Dorsolateral prefrontal cortex (tissue), 118 donors: ENCODE measurements around the gene PKN1. TPM values are rescaled to one million over a fixed set of nuclear protein-coding genes. Genes with fewer than 3 reads are reported as not detected.

ENCODE experiments used
- total RNA-seq, 120 experiments: library from RNA; stranded (reverse); gene quantifications; one replicate each; pipeline versions ENCODE4 v1.2.3 to v1.2.4, GENCODE V29; 2022

The PKN1 gene
- total RNA-seq, 120 experiments from 2014 or later = 45.9 to 129 (median 73.3) TPM

Other genes with a start within 250 kb of the PKN1 start
- gene ADGRL1, start 227.1 kb upstream of the PKN1 start, total RNA-seq = 100 to 1,000 TPM in 119 of 120 experiments, 10 to 100 TPM in 1; 90.1 to 295 (median 174) TPM
- 10 to 100 TPM in 67 of 120 experiments, 1 to 10 TPM in 53; 3.9 to 39.0 (median 10.7) TPM for gene ADGRE5, start 51.9 kb upstream of the PKN1 start, total RNA-seq
- gene DDX39A, start 14.0 kb upstream of the PKN1 start, total RNA-seq = 10 to 100 TPM; 17.5 to 45.6 (median 29.1) TPM
- 1 to 10 TPM in 24 of 120 experiments, under 1 TPM in 58, not detected in 38; 0.29 to 4.1 (median 0.66) TPM for gene PTGER1, start 42.0 kb downstream of the PKN1 start, total RNA-seq
- 100 to 1,000 TPM in 13 of 120 experiments, 10 to 100 TPM in 107; 54.9 to 112 (median 87.4) TPM for gene GIPC1, start 62.8 kb downstream of the PKN1 start, total RNA-seq
- gene DNAJB1, start 85.1 kb downstream of the PKN1 start, total RNA-seq = 1,000 to 10,000 TPM in 2 of 120 experiments, 100 to 1,000 TPM in 67, 10 to 100 TPM in 51; 67.5 to 1,486 (median 107) TPM
- 100 to 1,000 TPM; 169 to 287 (median 205) TPM for gene TECR, start 96.3 kb downstream of the PKN1 start, total RNA-seq
- 100 to 1,000 TPM; 107 to 236 (median 166) TPM for gene NDUFB7, start 138.8 kb downstream of the PKN1 start, total RNA-seq
- 1 to 10 TPM in 29 of 120 experiments, under 1 TPM in 70, not detected in 21; 0.20 to 3.3 (median 0.75) TPM for gene CLEC17A, start 149.8 kb downstream of the PKN1 start, total RNA-seq
- gene ADGRE3, start 241.5 kb downstream of the PKN1 start, total RNA-seq = 1 to 10 TPM in 1 of 120 experiments, under 1 TPM in 14, not detected in 105; 0.19 to 1.5 (median 0.31) TPM